HG03558 (cell line): Measurements from ENCODE around the gene FIZ1.
A peak's percentile ranks its signal among the peaks of the same experiment; 100 is the strongest.

Experiments
- ATAC-seq: cut with Tn5 transposase; IDR thresholded peaks from one replicate; pipeline ENCODE4 v1.9.1; 2021; ENCODE audit warnings: moderate number of reproducible peaks; ENCODE audit not compliant: unreplicated experiment; ENCODE audit errors: extremely low read depth

FIZ1 gene

DNA sequence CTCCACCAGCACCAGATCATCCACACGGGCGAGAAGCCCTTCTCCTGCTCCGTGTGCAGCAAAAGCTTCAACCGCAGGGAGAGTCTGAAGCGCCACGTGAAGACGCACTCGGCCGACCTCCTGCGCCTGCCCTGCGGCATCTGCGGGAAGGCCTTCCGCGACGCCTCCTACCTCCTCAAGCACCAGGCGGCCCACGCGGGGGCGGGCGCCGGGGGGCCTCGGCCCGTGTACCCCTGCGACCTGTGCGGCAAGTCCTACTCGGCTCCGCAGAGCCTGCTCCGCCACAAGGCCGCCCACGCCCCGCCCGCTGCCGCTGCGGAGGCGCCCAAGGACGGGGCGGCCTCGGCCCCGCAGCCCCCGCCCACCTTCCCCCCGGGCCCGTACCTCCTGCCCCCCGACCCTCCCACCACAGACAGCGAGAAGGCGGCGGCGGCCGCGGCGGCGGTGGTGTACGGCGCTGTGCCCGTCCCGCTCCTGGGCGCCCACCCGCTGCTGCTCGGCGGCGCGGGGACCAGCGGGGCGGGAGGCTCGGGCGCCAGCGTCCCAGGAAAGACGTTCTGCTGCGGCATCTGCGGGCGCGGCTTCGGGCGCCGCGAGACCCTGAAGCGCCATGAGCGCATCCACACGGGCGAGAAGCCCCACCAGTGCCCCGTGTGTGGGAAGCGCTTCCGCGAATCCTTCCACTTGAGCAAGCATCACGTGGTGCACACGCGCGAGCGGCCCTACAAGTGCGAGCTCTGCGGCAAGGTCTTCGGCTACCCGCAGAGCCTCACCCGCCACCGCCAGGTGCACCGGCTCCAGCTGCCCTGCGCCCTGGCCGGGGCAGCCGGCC, 15.6 kb upstream of the FIZ1 start:
- no peak for ATAC-seq

DNA sequence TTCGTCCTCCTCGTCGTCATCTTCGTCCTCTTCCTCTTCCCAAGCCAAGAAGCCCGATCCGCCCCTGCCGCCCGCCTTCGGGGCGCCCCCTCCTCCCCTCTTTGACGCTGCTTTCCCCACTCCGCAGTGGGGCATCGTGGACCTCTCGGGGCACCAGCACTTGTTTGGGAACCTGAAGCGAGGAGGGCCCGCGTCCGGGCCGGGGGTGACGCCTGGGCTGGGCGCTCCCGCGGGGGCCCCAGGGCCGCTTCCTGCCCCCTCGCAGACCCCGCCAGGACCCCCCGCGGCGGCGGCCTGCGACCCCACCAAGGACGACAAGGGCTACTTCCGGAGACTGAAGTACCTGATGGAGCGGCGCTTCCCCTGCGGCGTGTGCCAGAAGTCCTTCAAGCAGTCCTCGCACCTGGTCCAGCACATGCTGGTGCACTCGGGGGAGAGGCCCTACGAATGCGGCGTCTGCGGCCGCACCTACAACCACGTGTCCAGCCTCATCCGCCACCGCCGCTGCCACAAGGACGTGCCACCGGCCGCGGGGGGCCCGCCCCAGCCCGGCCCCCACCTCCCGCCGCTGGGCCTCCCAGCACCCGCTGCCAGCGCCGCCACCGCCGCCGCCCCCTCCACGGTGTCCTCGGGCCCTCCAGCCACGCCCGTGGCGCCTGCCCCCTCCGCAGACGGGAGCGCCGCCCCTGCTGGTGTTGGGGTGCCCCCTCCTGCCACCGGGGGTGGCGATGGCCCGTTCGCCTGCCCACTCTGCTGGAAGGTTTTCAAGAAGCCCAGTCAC, 14.8 kb upstream of the FIZ1 start:
- ATAC-seq: no peak

DNA sequence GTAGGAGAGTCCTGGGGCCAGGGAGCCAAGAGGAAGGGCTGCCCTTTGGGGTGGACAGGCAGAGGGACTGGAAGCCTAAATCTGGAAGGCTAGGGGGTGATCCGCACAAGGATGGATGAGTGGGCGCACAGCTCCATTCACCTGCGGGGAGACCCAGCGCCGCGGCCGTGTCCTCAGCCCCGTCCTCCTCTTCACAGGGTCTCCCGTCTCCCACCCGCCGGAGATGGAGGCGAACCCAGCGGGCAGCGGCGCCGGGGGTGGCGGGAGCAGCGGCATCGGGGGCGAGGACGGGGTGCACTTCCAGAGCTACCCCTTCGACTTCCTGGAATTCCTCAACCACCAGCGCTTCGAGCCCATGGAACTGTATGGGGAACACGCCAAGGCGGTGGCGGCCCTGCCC, 14.1 kb upstream of the FIZ1 start:
- ATAC-seq: no peak

DNA sequence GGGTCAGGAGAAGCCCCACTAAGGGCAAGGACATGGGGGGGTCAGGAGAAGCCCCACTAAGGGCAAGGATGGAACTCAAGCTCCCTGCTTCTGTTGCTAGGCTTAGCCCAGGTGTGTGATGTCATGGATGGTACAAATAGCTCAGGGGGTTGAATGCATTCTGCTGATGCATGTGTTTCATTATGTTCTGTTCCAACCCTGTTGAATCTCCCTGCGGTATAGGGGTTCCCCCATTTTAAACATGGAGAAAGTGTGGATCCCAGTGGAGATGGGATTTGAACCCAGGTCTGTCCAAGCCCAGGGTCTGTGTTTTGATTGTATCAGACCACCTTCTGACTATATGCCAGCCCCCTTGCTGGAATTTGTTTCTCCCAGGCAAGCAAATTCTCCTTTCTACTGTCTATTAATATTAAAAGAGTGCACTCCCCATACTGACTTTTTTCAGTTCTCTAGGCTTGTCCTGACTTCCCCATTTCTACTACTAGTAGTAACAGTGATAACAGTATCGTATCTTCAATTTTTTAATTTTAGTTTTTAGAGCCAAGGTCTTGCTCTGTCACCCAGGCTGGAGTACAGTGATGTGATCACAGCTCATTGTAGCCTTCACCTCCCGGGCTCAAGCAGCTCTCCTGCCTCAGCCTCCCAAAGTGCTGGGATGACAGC, 12.8 kb upstream of the FIZ1 start:
- ATAC-seq: no peak

DNA sequence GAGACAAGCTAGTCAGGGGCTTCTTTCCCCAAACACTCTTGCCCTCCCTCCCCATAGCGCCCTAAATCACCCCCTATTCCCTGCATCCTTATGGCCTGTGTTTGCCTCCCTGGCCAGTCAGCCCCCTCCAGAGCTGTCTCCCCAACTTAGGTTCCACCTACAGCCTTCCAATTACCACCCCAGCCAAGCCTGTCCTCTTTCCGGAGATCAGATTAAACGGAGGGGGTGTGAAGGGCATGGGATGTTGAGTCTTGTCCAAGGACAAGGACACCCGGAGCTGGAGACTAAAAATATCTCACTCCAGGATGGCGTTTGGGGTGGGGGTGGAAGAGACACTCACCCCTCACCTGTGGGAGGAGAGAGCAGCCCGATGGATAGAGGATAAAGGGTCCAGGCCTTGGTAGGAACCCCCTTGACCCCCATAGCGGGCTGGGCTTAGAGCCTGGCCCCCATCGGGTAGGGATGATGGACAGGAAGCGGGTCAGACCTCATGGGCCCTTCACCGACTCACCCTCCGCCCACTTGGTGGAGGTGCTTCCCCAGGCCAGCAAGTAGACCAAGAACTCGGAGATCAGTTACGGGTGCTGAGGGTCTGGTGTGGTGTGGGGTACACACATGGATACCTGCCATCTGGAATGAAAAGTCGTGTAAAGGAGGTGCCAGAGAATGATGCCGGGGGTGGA, 12.1 kb upstream of the FIZ1 start:
- ATAC-seq: no peak

DNA sequence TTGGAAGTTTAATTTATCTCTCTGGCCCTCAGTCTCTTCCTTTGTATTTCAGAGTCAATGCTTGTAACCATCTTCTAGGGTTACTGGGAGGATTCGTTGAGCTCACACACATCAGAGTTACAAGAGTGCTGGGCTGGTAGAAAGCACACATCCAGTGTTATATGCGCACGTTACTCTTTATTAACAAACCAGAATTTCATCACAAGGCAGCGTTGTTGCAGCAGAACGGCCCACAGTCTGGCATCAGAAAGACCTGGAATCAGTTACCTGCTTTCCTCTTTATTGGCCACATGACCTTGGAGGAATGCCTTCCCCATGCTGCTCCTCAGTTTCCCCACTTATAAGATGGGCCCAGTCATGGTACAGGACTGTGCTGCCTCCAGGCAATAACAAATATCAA, 10.0 kb upstream of the FIZ1 start:
- ATAC-seq: no peak

DNA sequence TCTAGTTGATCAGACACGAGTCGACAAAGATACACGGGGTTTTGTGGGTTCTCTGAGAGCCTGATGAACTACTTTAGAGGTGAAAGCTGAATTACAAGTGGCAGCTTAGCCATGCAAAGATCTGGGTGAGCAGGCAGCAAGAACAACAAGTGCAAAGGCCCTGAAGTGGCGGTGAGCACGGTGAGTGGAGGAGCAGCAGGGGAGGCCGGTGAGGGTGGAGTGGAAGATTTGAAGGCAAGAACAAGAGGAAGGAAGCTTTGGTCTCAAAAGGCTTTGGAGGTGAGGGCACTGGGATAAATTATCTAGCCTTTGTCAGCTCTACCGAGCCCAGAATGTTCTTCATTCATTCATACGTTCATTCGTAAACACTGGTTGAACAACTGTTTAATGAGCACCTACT, 7.5 kb upstream of the FIZ1 start:
- no peak for ATAC-seq

DNA sequence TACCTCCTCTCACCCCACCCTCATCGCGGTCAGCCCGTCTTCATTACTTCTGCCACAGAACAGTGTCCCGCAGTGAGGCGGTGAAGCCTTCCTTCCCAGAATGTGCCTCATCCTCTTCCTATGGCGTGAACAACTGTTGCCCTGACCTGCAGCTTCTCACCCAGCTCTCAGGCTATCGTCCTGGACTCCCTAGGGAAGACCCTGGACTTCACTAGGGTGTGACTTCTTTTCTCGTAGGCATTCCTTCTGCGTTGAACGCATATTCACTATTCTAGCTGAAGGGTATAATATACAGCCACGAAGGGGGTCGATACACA, 7.1 kb upstream of the FIZ1 start:
- ATAC-seq: no peak

DNA sequence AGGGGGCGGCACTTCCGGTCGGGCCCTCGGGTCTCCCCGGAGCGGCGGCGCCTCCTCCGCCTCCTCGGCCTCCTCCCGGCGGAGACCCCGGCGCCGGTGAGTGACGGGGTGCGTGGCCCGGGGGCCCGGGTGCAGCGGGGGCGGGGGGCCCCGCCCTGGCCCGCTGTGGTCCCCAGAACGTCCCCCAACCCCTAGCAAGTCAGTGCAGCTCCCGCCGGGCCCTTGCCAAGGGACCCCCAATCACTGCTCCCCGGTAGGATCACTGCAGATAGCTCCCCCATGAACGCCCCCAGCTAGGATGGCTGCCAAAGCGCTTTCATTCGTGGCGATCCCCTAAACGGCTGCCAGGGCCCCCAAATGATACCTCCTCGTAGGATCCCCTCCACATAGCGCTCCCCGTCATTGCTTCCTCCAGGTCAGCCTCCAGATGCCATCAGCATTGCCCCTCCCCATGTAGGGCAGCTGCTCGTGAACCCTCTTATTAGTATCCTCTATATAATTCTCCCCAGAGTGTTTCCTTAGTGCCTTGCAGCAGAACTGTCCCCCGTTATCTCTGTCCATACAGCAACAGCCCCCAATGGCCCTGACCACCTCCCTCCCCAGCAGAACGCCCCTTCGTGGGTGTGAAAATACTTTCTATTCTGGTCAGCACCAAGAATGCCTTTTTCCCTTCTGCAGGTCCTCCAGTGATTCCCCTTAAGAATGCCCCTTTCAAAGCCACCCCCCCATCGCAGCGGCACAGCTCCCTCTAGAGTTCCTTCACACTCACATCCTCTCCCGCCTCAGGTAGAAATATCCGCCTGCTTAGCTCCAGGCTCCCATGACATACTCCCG, 6.5 kb upstream of the FIZ1 start, which contains the start of gene ZNF865:
Gene ZNF865, plus strand, starts transcription at position 11 of the 834 bp plus-strand sequence. CDS start 7,972 bp downstream, outside the sequence.
- ATAC-seq: no peak

DNA sequence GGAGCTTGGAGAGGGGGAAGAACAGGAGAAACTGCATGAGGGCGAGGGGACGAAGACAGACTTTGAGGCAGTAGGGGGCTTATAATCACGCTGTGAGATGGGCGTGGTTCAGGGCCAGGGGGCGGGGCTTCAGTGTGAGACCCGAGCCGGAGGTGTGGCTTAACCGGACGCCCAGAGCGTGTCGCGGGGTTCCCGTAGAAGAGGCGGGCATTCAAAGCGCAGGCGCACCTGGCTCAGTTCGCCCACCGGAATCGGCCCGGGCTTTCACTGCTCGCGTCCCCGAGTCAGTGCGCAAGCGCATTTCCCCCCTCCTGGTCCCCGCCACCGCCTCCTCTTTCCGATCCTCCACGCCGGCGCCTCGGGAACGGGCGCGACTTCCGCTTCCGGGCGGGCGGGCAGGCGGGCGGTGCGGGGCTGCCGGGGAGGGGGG, 5.9 kb upstream of the FIZ1 start:
- peak; percentile 30 for ATAC-seq

DNA sequence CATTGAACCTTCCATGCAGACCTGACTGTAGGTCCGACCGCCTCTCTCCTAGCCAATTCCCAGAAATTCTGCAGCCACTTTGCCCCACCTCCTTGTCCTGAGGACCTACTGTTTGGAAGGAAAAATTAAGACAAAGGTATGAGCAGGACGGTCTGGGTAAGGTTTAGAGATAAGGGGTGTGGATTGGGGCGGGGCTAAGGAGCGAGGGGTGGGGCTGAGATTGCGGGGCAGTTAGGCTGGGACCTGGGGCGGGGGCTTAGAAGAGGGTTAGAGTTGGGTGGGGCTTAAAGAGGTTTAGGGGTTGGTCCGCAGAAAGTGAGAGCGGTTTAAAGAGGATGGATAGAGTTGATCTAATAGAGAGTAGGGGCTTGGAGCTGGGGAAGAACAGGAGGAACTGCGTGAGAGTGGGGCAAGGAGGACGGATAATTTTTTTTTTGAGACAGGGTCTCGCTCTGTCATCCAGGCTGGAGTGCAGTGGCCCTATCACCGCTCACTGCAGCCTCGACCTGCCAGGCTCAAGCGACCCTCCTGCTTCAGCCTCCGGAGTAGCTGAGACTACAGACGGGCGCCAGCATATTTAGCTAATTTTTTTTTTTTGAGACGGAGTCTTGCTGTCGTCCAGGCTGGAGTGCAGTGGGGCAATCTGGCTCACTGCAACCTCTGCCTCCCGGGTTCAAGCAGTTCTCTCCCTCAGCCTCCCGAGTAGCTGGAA, 4.4 kb upstream of the FIZ1 start:
- ATAC-seq: no peak

DNA sequence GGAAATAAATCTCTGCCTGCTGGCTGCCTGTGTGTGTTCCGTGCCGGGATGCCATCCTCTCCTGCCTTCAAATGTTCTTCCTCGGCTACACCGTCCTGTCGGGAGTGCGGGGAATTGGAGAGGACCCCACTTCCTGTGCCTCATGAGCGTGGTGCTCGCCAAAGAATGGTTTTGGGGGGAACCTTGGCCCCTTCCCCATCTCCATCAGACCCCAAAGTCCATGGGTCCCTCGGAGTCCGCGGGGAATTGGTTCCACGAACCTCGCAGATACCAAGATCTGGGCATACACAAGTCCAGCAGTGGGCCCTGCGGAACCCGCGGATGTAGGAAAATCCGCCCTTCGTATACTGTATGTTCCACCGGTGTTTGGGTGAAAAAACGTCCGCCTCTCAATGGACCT, 3.8 kb upstream of the FIZ1 start:
- no peak for ATAC-seq

DNA sequence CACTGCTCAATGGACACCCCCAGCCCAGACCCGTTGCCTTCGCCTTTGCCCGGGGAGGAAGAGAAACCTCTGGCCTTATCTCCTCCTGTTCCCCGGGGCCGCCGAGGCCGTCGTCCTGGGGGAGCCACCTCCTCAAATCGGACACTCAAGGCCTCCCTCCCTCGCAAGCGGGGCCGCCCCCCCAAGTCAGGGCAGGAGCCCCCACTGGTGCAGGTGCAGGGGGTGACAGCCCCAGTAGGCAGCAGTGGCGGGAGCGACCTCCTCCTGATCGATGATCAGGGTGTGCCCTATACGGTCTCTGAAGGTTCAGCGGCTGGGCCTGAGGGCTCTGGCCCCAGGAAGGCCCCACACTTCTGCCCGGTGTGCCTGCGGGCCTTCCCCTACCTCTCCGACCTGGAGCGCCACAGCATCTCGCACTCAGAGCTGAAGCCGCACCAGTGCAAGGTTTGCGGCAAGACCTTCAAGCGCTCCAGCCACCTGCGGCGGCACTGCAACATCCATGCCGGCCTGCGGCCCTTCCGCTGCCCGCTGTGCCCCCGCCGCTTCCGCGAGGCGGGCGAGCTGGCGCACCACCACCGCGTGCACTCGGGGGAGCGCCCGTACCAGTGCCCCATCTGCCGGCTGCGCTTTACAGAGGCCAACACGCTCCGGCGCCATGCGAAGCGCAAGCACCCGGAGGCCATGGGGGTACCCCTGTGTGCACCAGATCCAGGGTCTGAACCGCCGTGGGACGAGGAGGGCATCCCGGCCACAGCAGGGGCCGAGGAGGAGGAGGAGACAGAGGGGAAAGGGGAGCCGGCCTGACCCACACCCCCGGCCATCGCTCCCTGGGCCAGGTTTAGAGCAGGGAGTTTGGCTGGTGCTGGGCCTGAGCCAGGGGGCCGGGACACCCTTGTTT, 3.0 kb upstream of the FIZ1 start:
- no peak for ATAC-seq

DNA sequence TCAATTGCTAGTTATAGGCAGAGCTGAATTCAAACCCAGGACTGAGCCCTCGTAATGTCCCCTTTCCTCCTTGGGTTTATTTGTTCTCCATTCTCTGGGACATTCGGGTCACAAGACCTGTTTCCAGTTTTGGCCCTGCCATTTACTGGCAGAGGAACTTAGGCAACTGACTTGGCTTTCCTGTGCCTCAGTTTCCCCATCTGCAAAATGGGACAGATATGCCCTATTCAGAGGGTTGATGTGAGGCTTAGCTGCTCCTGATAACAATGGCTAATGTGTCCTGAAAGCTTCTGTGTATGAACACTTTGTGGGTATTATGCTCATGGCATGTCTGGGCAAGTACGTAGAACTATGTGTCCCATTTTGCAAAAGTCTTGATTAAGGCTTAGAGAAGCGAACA, 1.8 kb upstream of the FIZ1 start:
- ATAC-seq: no peak

DNA sequence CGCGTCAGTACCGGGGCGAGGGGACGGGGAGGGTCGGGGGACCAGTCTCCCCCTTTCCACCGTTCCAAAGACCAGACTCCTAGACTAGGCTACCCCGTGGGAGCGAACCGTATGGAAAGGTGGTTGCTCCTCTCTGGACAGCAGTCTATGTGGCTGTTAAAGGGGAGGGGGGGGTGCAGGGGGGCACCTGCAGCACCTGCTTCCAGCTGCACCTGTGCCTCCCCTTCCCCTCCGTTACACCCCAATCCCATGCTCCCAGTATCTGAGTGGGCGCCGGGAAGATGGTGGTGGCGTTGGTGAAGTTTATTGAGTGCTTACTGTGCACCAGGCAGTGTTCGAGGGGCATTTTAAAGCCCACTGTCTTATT, 1.3 kb upstream of the FIZ1 start:
- ATAC-seq: no peak

DNA sequence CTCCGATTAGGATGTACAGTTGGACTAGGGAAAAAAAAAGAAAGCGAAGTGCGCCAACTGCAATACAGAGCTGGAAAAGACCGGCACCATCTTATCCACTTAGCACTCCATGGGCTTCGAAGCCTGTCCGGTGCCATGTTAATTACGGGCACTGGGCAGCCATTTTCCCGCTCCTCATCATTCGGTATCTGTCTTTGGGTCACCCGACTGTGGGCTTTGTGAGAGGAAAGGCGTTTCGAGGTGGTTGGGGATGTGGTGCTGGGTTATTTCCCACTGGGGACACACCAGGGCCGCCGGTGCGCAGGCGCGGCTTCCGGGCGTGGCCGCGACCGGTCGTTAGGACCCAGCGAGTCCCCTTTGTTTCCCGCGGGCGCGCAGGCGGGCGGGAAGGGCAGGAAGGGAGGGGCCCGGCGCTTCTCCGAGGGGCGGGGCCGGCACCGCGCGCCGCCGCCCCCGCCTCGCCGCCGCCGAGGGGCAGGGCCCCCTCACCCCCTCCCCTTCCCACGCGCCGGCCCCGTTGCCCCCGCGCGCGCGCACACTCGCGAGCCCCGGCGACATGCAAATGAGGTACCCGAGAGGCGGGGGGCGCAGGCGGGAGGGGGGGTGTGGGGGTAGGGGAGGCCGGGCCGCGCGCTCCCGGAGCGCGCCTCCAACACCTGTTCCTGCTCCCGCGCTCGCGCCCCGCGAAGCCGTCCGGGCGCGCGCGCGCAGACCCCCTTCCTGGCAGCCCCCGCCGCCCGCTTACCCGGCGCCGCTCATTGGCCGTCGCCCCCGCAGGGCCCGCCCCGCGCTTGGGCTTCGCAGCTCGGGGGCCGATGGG, 735 bp upstream of the FIZ1 start, which contains the start of gene ZNF524:
Gene ZNF524, plus strand, starts transcription at position 447 of the 820 bp plus-strand sequence. CDS start 1,825 bp downstream, outside the sequence.
- ATAC-seq: peak; percentile 20
